GM23248 (cell line): Measurements from ENCODE around the gene ADAT2.

ENCODE experiments used
- EZH2 ChIP-seq: fragments of 200-600 bp; sonication (generic); IDR thresholded peaks from 2 replicates; pipeline ENCODE4 v1.6.1; 2018; ENCODE audit warnings: antibody characterized with exemption, mild to moderate bottlenecking; ENCODE audit not compliant: insufficient read depth, poor library complexity, severe bottlenecking
- EZH2phosphoT487 ChIP-seq: fragments of 200-600 bp; sonication (generic); IDR thresholded peaks from 2 replicates; pipeline ENCODE4 v1.6.1; 2018; ENCODE audit warnings: antibody characterized with exemption, moderate library complexity, mild to moderate bottlenecking, low read depth; ENCODE audit not compliant: insufficient read depth

DNA sequence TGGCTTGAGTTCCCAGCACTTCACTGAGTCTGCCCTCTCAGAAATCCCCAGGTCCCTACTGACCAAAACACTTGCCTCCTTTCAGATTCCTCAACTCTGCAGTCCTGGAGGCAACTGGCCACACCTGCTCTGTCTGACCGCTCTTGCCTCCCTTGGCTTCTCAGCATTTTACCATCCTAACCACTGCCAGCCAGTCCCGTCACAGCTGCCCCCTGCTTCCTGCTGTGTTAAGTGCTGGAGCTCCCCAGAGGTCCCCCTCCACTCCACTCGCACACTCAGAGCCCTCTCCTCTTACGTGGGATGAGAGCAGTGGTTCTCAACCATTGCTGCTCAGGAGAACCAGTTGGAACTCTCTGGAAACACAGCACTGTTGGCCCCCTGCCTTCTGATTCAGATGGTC, 20.5 kb downstream of the ADAT2 start:
- TF ChIP-seq EZH2 (no peak), EZH2phosphoT487 (no peak)
